MCF 10A (cell line): ENCODE data around the gene ODAD3. TPM values are rescaled to one million over a fixed set of nuclear protein-coding genes. Genes with fewer than 3 reads are reported as not detected.
"Not testable (repeated sequence)": the region's sequence is repeated elsewhere in the genome, so short reads cannot be mapped to it uniquely, and the experiment has no call there.

ENCODE experiments used
- BruUV-seq: library from RNA; stranded (reverse); fragments of 400-500 nt; replicated peaks from 2 replicates; lab custom pipeline; 2021; lab: Mats Ljungman, UMichigan
- CTCF ChIA-PET: fragments of 300-600 bp; sonication (Branson Sonifier 250); formaldehyde crosslinking; extraction: SDS; loops from one replicate; lab custom pipeline; 2021; ENCODE audit warnings: antibody characterized with exemption, inconsistent platforms; lab: Yijun Ruan, JAX
- POLR2A ChIA-PET: fragments of 300-600, 350-650 bp; sonication (Branson Sonifier 250); formaldehyde crosslinking; extraction: SDS; loops from one replicate; lab custom pipeline; 2020; ENCODE audit warnings: antibody characterized with exemption, inconsistent platforms; lab: Yijun Ruan, JAX
- DNase-seq: peaks from one replicate; pipeline ENCODE4 v3.0.0-alpha.2; 2018; ENCODE audit not compliant: unreplicated experiment
- H3K27ac Mint-ChIP-seq: one replicate; pipeline ENCODE4 v1.8.0; 2022; ENCODE audit warnings: mild to moderate bottlenecking, low read depth, mixed read lengths; ENCODE audit not compliant: unreplicated experiment
- H3K27me3 Mint-ChIP-seq: one replicate; pipeline ENCODE4 v1.8.0; 2022; ENCODE audit warnings: mixed read lengths; ENCODE audit not compliant: insufficient read depth, unreplicated experiment
- H3K36me3 Mint-ChIP-seq: one replicate; pipeline ENCODE4 v1.8.0; 2022; ENCODE audit warnings: mild to moderate bottlenecking, moderate library complexity, mixed read lengths; ENCODE audit not compliant: insufficient read depth, unreplicated experiment
- H3K4me1 Mint-ChIP-seq: one replicate; pipeline ENCODE4 v1.8.0; 2022; ENCODE audit warnings: mixed read lengths; ENCODE audit not compliant: insufficient read depth, unreplicated experiment
- H3K4me3 Mint-ChIP-seq: one replicate; pipeline ENCODE4 v1.8.0; 2022; ENCODE audit warnings: mild to moderate bottlenecking, moderate library complexity, mixed read lengths; ENCODE audit not compliant: unreplicated experiment
- H3K9me3 Mint-ChIP-seq: one replicate; pipeline ENCODE4 v1.8.0; 2022; ENCODE audit warnings: mixed read lengths; ENCODE audit not compliant: unreplicated experiment
- intact Hi-C: fragments of 100-400 bp; cut with micrococcal nuclease; formaldehyde crosslinking; loops from 2 replicates; pipeline ENCODE4 v1.14.1; 2022
- total RNA-seq: library from RNA; stranded (reverse); gene quantifications from 2 replicates; pipeline ENCODE4 v1.2.3, GENCODE V29; 2022
- TF ChIP-seq, protein P1 (sequence below): fragments of 200-600 bp; IDR thresholded peaks from one replicate; pipeline ENCODE4 v1.8.0; 2022; ENCODE audit warnings: antibody characterized with exemption, mild to moderate bottlenecking; ENCODE audit not compliant: unreplicated experiment

Gene ODAD3
- total RNA-seq, 1 experiment from 2014 or later, result 0.30 TPM

GRCh38 chr19:11458236-11458900 lies 23.4 kb upstream of the ODAD3 start:
- intact Hi-C loops, result no loop called here
- no peaks in the 10 kb centered on the region for H3K9me3 Mint-ChIP-seq

GRCh38 chr19:11457831-11458230 lies 22.9 kb upstream of the ODAD3 start:
- Mint-ChIP-seq H3K4me3 (no peak overlapping the region), H3K27ac (no peak overlapping the region), H3K4me1 (no peaks in the 10 kb centered on the region), H3K9me3 (no peaks in the 10 kb centered on the region), H3K36me3 (no peaks in the 10 kb centered on the region), H3K27me3 (peaks cover 14% of the 10 kb centered on the region)
- TF ChIP-seq, protein P1, sequence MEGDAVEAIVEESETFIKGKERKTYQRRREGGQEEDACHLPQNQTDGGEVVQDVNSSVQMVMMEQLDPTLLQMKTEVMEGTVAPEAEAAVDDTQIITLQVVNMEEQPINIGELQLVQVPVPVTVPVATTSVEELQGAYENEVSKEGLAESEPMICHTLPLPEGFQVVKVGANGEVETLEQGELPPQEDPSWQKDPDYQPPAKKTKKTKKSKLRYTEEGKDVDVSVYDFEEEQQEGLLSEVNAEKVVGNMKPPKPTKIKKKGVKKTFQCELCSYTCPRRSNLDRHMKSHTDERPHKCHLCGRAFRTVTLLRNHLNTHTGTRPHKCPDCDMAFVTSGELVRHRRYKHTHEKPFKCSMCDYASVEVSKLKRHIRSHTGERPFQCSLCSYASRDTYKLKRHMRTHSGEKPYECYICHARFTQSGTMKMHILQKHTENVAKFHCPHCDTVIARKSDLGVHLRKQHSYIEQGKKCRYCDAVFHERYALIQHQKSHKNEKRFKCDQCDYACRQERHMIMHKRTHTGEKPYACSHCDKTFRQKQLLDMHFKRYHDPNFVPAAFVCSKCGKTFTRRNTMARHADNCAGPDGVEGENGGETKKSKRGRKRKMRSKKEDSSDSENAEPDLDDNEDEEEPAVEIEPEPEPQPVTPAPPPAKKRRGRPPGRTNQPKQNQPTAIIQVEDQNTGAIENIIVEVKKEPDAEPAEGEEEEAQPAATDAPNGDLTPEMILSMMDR, result no peak
- DNase-seq, result no peak
- CTCF ChIA-PET, result interaction anchor here (0.7 kb wide), 1 partner anchor 619 kb away, joined by 3 read pairs; no protein-coding TSS in a partner anchor
- no TSS peak for BruUV-seq
- intact Hi-C loops, result no loop called here
- POLR2A ChIA-PET, result interaction anchor here (0.7 kb wide), 1 partner anchor 22 kb away, joined by 3 read pairs; the partner anchor contains the start of gene PRKCSH

More at GRCh38 chr19:11458236-11458900, 23.4 kb upstream of the ODAD3 start:
- BruUV-seq, result no TSS peak
- Mint-ChIP-seq H3K36me3 (no peaks in the 10 kb centered on the region), H3K27ac (no peak overlapping the region), H3K27me3 (peaks cover 14% of the 10 kb centered on the region), H3K4me1 (no peaks in the 10 kb centered on the region), H3K4me3 (no peak overlapping the region)
- TF ChIP-seq, protein P1, result no peak
- POLR2A ChIA-PET, result no interaction called here
- CTCF ChIA-PET, result no interaction called here
- no peak for DNase-seq

DNA sequence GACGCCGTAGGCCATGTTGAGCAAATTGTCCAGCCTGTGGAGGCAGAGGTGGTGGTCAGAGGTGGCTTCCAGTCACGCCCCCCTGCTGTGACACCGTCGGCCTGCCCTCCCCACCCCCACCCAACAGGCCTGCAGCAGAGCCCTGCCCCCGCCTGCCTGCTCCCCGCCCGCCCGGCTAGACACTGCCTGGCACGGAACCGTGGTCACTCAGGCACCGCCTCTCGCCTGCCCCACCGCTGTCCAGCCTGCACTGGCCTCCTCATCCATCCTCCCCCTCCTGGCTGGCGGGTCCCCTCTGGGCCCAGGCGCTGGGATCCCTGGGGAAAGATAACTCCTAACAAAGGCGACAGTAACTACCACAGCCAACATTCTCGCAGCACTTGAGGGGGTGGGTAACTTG lies 22.2 kb upstream of the ODAD3 start:
- intact Hi-C loops, result no loop called here
- Mint-ChIP-seq H3K27ac (no peak overlapping the region), H3K4me3 (no peak overlapping the region), H3K27me3 (peaks cover 14% of the 10 kb centered on the region), H3K9me3 (no peaks in the 10 kb centered on the region), H3K4me1 (no peaks in the 10 kb centered on the region), H3K36me3 (no peaks in the 10 kb centered on the region)
- TF ChIP-seq, protein P1, result no peak
- CTCF ChIA-PET, result interaction anchor here (0.7 kb wide), 1 partner anchor 618 kb away, joined by 3 read pairs; no protein-coding TSS in a partner anchor
- no TSS peak for BruUV-seq
- no peak for DNase-seq
- POLR2A ChIA-PET, result interaction anchor here (0.7 kb wide), 1 partner anchor 22 kb away, joined by 3 read pairs; the partner anchor contains the start of gene PRKCSH

- TF ChIP-seq, protein P1, result no peak
- Mint-ChIP-seq H3K27ac (no peak overlapping the region), H3K4me3 (no peak overlapping the region), H3K4me1 (no peaks in the 10 kb centered on the region), H3K9me3 (no peaks in the 10 kb centered on the region), H3K27me3 (peaks cover 14% of the 10 kb centered on the region), H3K36me3 (no peaks in the 10 kb centered on the region)
- no TSS peak for BruUV-seq
- intact Hi-C loops, result no loop called here
- no peak for DNase-seq
- ChIA-PET POLR2A (no interaction called here), CTCF (no interaction called here)
Measured at GRCh38 chr19:11456659-11457058, 21.7 kb upstream of the ODAD3 start.

GRCh38 chr19:11455233-11455554 lies 20.3 kb upstream of the ODAD3 start:
- H3K27ac Mint-ChIP-seq, H3K9me3 Mint-ChIP-seq, CTCF ChIA-PET, BruUV-seq, DNase-seq, H3K4me3 Mint-ChIP-seq, intact Hi-C loops, H3K27me3 Mint-ChIP-seq, H3K4me1 Mint-ChIP-seq, POLR2A ChIA-PET, H3K36me3 Mint-ChIP-seq: not testable (repeated sequence)
